Heart right ventricle (tissue), 16 donors: ENCODE measurements around the gene CATSPERB. TPM values are rescaled to one million over a fixed set of nuclear protein-coding genes. Genes with fewer than 3 reads are reported as not detected.
"Not testable (repeated sequence)": the region's sequence is repeated elsewhere in the genome, so short reads cannot be mapped to it uniquely, and the experiment has no call there.

ENCODE experiments used
- ATAC-seq, 8 donors: fragments of 200-7000 bp; cut with Tn5 transposase; one replicate each; pipeline ENCODE4 v1.9.1; 2020; ENCODE audit warnings: mild to moderate bottlenecking in 8 of 8, moderate library complexity in 8 of 8, moderate number of reproducible peaks in 1 of 8
- DNase-seq, 2 donors: peaks; one replicate each; pipeline ENCODE4 v3.0.0-alpha.2; 2020
- H3K27ac ChIP-seq, 10 donors: fragments of 200-600 bp; sonication (generic) in 2 of 10; one replicate each; pipeline versions ENCODE4 v1.5.0 to v1.8.0; 2020 to 2022; ENCODE audit warnings: mild to moderate bottlenecking in 3 of 10
- H3K27me3 ChIP-seq, 7 donors: fragments of 200-600 bp; one replicate each; pipeline ENCODE4 v1.8.0; 2021 to 2022; ENCODE audit warnings: mild to moderate bottlenecking in 2 of 7
- H3K36me3 ChIP-seq, 9 donors: fragments of 200-600 bp; sonication (generic) in 1 of 9; one replicate each; pipeline versions ENCODE4 v1.5.0 to v1.8.0; 2020 to 2022; ENCODE audit warnings: mild to moderate bottlenecking in 2 of 9
- H3K4me1 ChIP-seq, 9 donors: fragments of 200-600 bp; sonication (generic) in 1 of 9; one replicate each; pipeline versions ENCODE4 v1.5.0 to v1.8.0; 2020 to 2022; ENCODE audit warnings: mild to moderate bottlenecking in 4 of 9
- H3K4me3 ChIP-seq, 10 donors: fragments of 200-600 bp; sonication (generic) in 2 of 10; one replicate each; pipeline versions ENCODE4 v1.5.0 to v1.8.0; 2020 to 2022; ENCODE audit warnings: mild to moderate bottlenecking in 7 of 10, moderate library complexity in 2 of 10
- H3K9me3 ChIP-seq, 11 donors: fragments of 200-600 bp in 10 of 11; sonication (generic) in 2 of 11; one replicate each; pipeline versions ENCODE4 v1.5.0 to v1.8.0; 2013 to 2022; ENCODE audit warnings: mild to moderate bottlenecking in 2 of 11, control low read depth in 1 of 11, moderate library complexity in 1 of 11
- CTCF ChIP-seq, 9 donors: fragments of 200-600 bp; sonication (generic) in 2 of 9; IDR thresholded peaks; one replicate each; pipeline versions ENCODE4 v1.5.0 to v1.8.0; 2021 to 2022; ENCODE audit warnings: antibody characterized with exemption in 9 of 9, mild to moderate bottlenecking in 5 of 9, moderate library complexity in 1 of 9
- WGBS, 2 donors: extraction: QIAGEN DNeasy Blood & Tissue Kit; methylation state at CpG; one replicate each; pipeline ENCODE4 v1.1.7; 2013; ENCODE audit warnings: inconsistent platforms in 1 of 2; 5-methylcytosine and 5-hydroxymethylcytosine counted together
- intact Hi-C, 10 donors: fragments of 100-400 bp; cut with DNase I; formaldehyde crosslinking; loops; one replicate each; pipeline versions ENCODE4 v1.11.1 to v1.14.2; 2022
- polyA plus RNA-seq, 2 donors: library from polyadenylated mRNA; stranded (reverse); fragments of 200-250 nt; gene quantifications; one replicate each; pipeline ENCODE4 v1.2.3, GENCODE V29; 2013
- total RNA-seq, 10 donors: library from RNA; stranded (reverse); fragmentation: NEBNext Ultra II Directional in 3 of 10; extraction: Animal tissue kit (Norgen Biotek cat#: 25700) in 3 of 10; gene quantifications; one replicate each; pipeline versions ENCODE4 v1.2.1 to v1.2.4, GENCODE V29; 2021 to 2023
- donor health status: Arrhythmogenic right ventricular cardiomyopathy.
- donor health status: ischemic (EF 13 %, LVEDD 7.1; RV severe dilation, severe dysfunction).
- donor health status: healthy with polysubstance abuse.
- donor health status: DM: no; HTN: yes; CAD: no.
- donor health status: DM: no; HTN: no; CAD: no.
- donor health status: ischemic (EF 25% LVEDD 6.9; RV normal size, moderate dysfunction).
- donor health status: ischemic (EF 25% LVEDD 5.7; RV mildly dilated, moderate dysfunction).
- donor health status: healthy.
- donor health status: DM: yes; HTN: yes; CAD: no.
- donor health status: Ischemic cardiomyopathy.
- donor health status: ischemic (EF 35%, LVEDD 5.7; RV mildly dilated, moderate dysfunction).
- donor health status: nonischemic (EF 11% LVEDD 7.7; RV severe dilation, severe dysfunction).
- donor health status: DM: yes; HTN: yes; CAD: no.
- donor health status: PGD.
- donor health status: ischemic (EF 29% LVEDD 5.4; RV normal size, mild dysfunction).
- donor health status: nonischemic (EF 23%, LVEDD 6.1; RV moderate dilation, normal function).

CATSPERB gene
- total and polyA plus RNA-seq, 12 donors = 0.10 to 1.5 (median 0.57) TPM; not detected in 1

GRCh38 chr14:91742621-91743304 is 10.9 kb upstream of the CATSPERB start:
- H3K36me3 ChIP-seq = no peaks in the 10 kb centered on the region
- H3K4me3 ChIP-seq = no peak overlapping the region
- no peaks in the 10 kb centered on the region for H3K9me3 ChIP-seq
- DNase-seq (no peak), ATAC-seq (no peak)
- intact Hi-C loops = no loop called here
- TF ChIP-seq CTCF (IDR thresholded peaks at IDR 0.05) = no peak
- 73 to 75% methylated on average over 1 of the region's 1 CpG for WGBS, 2 donors
- H3K27me3 ChIP-seq = no peaks in the 10 kb centered on the region
- no peak overlapping the region for H3K27ac ChIP-seq
- H3K4me1 ChIP-seq = no peaks in the 10 kb centered on the region

- H3K4me1 ChIP-seq, ATAC-seq, H3K36me3 ChIP-seq, H3K9me3 ChIP-seq, intact Hi-C loops, H3K27me3 ChIP-seq, H3K4me3 ChIP-seq, DNase-seq, H3K27ac ChIP-seq: not testable (repeated sequence)
- WGBS, 2 donors = 75 to 84% methylated on average over 2 of the region's 2 CpGs
These were observed 8.0 kb upstream of the CATSPERB start for GRCh38 chr14:91739867-91740266.

- H3K4me1 ChIP-seq = no peaks in the 10 kb centered on the region
- intact Hi-C loops = no loop called here
- H3K36me3 ChIP-seq = no peaks in the 10 kb centered on the region
- ATAC-seq (no peak), DNase-seq (no peak)
- H3K27me3 ChIP-seq = peaks cover 0 to 8% (median 0%) of the 10 kb centered on the region in 7 donors
- TF ChIP-seq CTCF (IDR thresholded peaks at IDR 0.05) = no peak
- no peak overlapping the region for H3K27ac ChIP-seq
- WGBS, 2 donors = 90 to 91% methylated on average over 5 of the region's 5 CpGs
- H3K9me3 ChIP-seq = no peaks in the 10 kb centered on the region
- no peak overlapping the region for H3K4me3 ChIP-seq
These were observed 5.7 kb upstream of the CATSPERB start for GRCh38 chr14:91737619-91738018.

- no peak for DNase-seq
- no peaks in the 10 kb centered on the region for H3K4me1 ChIP-seq
- H3K9me3 ChIP-seq = no peaks in the 10 kb centered on the region
- intact Hi-C loops = no loop called here
- 27 to 34% methylated on average over 2 of the region's 2 CpGs for WGBS, 2 donors
- H3K27me3 ChIP-seq = peaks cover 0 to 8% (median 0%) of the 10 kb centered on the region in 7 donors
- TF ChIP-seq CTCF (IDR thresholded peaks at IDR 0.05) = no peak
- no peaks in the 10 kb centered on the region for H3K36me3 ChIP-seq
- ATAC-seq = no peak
- H3K4me3 ChIP-seq = no peak overlapping the region
- no peak overlapping the region for H3K27ac ChIP-seq
These were observed 1.1 kb upstream of the CATSPERB start for GRCh38 chr14:91732859-91733477.

GRCh38 chr14:91732439-91732838 is 553 bp upstream of the CATSPERB start:
- ATAC-seq (no peak), DNase-seq (no peak)
- peaks cover 0 to 8% (median 0%) of the 10 kb centered on the region in 7 donors for H3K27me3 ChIP-seq
- intact Hi-C loops = no loop called here
- no peaks in the 10 kb centered on the region for H3K4me1 ChIP-seq
- H3K9me3 ChIP-seq = no peaks in the 10 kb centered on the region
- TF ChIP-seq CTCF (IDR thresholded peaks at IDR 0.05) = no peak
- WGBS, 2 donors = 71 to 74% methylated on average over 5 of the region's 5 CpGs
- no peaks in the 10 kb centered on the region for H3K36me3 ChIP-seq
- no peak overlapping the region for H3K4me3 ChIP-seq
- no peak overlapping the region for H3K27ac ChIP-seq
